GM15510 (cell line): ENCODE results near the gene UROS.

Experiments
- POLR2A ChIP-seq: IDR thresholded peaks from 3 replicates; pipeline ENCODE4 v1.6.1; 2011; ENCODE audit warnings: borderline replicate concordance; ENCODE audit not compliant: insufficient read length; ENCODE audit errors: extremely low read depth

UROS gene

GRCh38 chr10:125768219-125768855 is 54.7 kb downstream of the UROS start:
- no peak for TF ChIP-seq POLR2A

GRCh38 chr10:125766511-125766910 is 56.5 kb downstream of the UROS start:
- no peak for TF ChIP-seq POLR2A

DNA sequence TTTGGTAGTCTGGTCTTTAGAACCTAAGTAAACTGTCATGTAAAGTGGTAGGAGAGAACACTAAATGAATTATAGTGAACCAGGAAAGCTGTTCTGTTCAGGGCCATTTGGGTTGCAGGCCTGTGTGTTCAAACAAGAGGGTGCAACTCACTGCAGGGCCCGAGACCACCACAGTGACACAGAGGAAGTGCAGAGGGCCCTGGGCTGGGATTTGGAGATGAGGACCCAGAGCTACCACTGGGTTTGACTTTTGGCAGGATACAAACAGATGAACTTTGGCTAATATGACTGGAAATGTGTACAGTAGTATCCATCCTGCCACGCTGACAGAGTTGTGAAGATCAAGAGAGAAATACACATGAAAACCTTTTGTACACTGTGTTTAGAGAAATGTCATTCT is 57.2 kb downstream of the UROS start:
- no peak for TF ChIP-seq POLR2A

- TF ChIP-seq POLR2A = no peak
Measured at GRCh38 chr10:125762692-125763648, 60.1 kb downstream of the UROS start.

GRCh38 chr10:125761961-125762360 is 61.1 kb downstream of the UROS start:
- no peak for TF ChIP-seq POLR2A

GRCh38 chr10:125757742-125758141 is 65.3 kb downstream of the UROS start:
- no peak for TF ChIP-seq POLR2A

DNA sequence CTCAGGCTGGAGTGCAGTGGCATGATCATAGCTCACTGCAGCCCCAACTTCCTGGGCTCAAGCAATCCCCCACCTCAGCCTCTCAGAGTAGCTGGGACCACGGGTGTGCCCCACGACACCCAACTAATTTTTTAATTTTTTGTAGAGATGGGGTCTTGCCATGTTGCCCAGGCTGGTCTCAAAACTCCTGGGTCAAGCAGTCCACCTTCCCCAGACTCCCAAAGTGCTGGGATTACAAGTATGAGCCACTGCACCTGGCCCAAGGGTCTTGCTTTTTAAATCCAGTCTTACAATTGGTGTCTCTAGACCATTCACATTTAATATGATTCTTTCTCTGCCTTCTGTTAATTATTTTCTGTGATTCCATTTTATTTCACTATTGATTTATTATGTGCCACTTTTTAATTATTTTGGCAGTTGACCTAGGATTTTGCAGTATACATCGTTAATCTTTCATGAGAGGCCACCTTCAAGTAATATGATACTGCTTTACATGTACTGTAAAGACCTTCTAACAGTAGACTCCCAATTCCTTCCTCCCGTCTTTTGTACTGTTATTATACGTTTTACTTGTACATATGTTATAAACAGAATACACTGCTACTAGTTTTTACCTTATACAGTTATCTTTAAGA is 66.1 kb downstream of the UROS start:
- TF ChIP-seq POLR2A = no peak

DNA sequence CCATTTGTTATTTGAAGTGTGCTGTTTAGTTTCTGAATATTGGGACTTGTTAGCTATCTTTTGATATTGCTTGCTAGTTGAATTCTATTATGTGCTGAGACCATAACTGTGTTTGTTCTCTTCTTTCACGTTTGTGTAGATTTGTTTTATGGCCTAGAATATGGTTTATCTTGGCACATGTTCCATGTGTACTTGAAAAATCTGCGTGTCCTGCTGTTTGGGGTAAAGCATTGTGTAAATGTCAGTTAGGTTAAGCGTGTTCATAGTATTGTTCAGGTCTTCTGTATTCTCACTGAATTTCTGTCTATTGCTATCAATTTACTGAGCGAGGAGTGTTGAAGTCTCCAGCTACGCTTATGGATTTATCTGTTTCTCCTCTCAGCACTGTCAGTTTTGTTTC is 66.9 kb downstream of the UROS start:
- TF ChIP-seq POLR2A = no peak

GRCh38 chr10:125747417-125747816 is 75.6 kb downstream of the UROS start:
- TF ChIP-seq POLR2A = no peak

DNA sequence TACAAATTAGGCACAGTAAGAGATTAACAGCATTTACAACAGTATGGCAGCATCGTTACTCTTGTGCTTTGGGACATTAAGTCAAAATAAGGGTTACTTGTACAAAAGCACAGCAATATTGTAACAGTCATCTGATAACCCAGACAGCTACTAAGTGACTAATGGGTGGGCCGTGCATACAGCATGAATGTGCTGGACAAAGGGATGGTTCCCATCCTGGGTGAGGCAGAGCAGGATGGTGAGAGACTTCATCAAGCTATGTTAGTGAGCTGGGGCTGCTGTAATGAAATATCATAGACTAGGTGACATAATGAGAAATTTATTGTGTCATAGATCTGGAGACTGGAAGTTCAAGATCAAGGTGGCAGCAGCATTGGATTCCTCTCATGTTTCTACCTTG is 78.1 kb downstream of the UROS start:
- no peak for TF ChIP-seq POLR2A

DNA sequence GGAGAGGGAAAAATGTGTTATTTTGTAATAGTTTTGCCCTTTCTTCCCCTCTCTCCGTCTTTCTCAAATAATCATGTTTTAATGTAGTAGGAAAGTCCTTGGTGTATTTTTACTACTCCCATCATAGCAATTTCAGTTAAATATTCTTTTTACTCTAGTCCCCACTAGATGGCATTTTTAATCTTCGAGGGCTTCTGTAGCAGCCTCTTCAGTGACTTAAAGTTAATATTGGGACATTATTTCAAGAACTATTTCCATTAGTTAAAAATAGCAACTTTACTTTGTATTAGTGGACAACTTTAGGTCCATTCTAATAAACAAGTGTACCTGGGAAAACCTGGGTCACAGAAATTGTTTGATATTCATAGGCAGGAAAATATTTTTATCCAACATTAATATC is 80.6 kb downstream of the UROS start:
- no peak for TF ChIP-seq POLR2A

DNA sequence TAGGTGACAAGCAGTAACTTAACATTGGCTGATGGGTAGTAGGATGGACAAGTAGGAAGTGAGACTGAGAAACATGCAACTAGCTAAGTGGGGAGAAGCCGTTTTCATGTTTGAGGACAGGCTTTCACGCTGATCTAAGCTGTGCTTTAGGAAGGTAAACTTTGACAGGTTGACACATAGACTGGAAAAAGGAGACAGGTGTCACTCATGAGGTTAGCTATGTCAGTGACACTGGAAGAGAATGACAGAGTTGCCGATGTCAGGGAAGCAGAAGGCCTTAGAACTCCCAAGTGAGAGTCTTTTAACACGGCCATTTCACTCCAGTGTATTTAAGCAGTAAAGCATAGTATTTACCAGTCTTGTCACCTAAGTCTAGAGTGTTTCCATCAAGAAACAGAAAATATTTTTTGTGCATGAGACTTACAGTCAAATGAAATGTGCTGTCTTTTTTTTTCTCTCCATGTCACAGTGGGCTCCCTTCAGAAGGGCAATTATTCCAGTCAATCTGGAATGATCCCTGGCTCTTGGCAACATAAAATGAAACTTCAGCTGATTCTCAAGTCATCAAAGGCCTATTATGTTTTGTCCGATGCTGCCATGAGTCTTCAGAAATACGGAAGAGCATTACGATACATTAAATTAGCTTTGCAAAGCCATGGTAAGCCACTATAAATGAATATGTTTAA is 82.9 kb downstream of the UROS start:
- no peak for TF ChIP-seq POLR2A
